Activated CD4-positive, alpha-beta memory T cell treated with anti-CD3 and anti-CD28 coated beads for 36 hours (primary cell): ENCODE measurements around the gene FHL5. TPM values are rescaled to one million over a fixed set of nuclear protein-coding genes. Genes with fewer than 3 reads are reported as not detected.
A peak's percentile ranks its signal among the peaks of the same experiment; 100 is the strongest.

Experiments used
- CTCF ChIA-PET: fragments of 350-600 bp; sonication (Branson Sonifier 250); formaldehyde crosslinking; loops from one replicate; lab custom pipeline; 2021; ENCODE audit warnings: antibody characterized with exemption, inconsistent platforms; lab: Charles Lee
- POLR2A ChIA-PET: fragments of 350-600 bp; sonication (Branson Sonifier 250); formaldehyde crosslinking; loops from one replicate; lab custom pipeline; 2021; ENCODE audit warnings: antibody characterized with exemption; lab: Charles Lee
- DNase-seq: peaks from one replicate; pipeline ENCODE4 v3.0.0-alpha.2; 2020
- H3K27ac Mint-ChIP-seq: one replicate; pipeline ENCODE4 v1.8.0; 2021; ENCODE audit warnings: mixed read lengths
- H3K27me3 Mint-ChIP-seq: one replicate; pipeline ENCODE4 v1.8.0; 2021; ENCODE audit warnings: mixed read lengths
- H3K36me3 Mint-ChIP-seq: one replicate; pipeline ENCODE4 v1.8.0; 2021; ENCODE audit warnings: mixed read lengths
- H3K4me1 Mint-ChIP-seq: one replicate; pipeline ENCODE4 v1.8.0; 2021; ENCODE audit warnings: low read depth, mixed read lengths
- H3K4me3 Mint-ChIP-seq: one replicate; pipeline ENCODE4 v1.8.0; 2021; ENCODE audit warnings: mild to moderate bottlenecking, mixed read lengths
- H3K9me3 Mint-ChIP-seq: one replicate; pipeline ENCODE4 v1.8.0; 2021; ENCODE audit warnings: mixed read lengths
- intact Hi-C: fragments of 100-400 bp; cut with micrococcal nuclease; formaldehyde crosslinking; loops from one replicate; pipeline ENCODE4 v1.15.1; 2023
- total RNA-seq, 2 experiments: library from RNA; stranded (reverse); gene quantifications; one replicate each; pipeline ENCODE4 v1.2.3, GENCODE V29; 2021

Gene FHL5, protein sequence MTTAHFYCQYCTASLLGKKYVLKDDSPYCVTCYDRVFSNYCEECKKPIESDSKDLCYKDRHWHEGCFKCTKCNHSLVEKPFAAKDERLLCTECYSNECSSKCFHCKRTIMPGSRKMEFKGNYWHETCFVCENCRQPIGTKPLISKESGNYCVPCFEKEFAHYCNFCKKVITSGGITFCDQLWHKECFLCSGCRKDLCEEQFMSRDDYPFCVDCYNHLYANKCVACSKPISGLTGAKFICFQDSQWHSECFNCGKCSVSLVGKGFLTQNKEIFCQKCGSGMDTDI
- total RNA-seq: not detected

GRCh38 chr6:96562886-96563285 lies at the start of gene FHL5:
Gene FHL5 (plus strand): TSS chr6:96563128. CDS start chr6:96603614, 40,486 bp downstream.
- ChIA-PET POLR2A (interaction anchor here (0.6 kb wide), 2 partner anchors 208 to 1199 kb away, joined by 3 read pairs; no protein-coding TSS in a partner anchor), CTCF (interaction anchor here (0.9 kb wide), 2 partner anchors 41 to 64 kb away, joined by 3 read pairs; no protein-coding TSS in a partner anchor)
- no peaks in the 10 kb centered on the region for H3K9me3 Mint-ChIP-seq
- intact Hi-C loops: no loop called here
- H3K27ac Mint-ChIP-seq: no peak within 1 kb of the TSS
- H3K36me3 Mint-ChIP-seq: no peaks in the 10 kb centered on the region
- H3K4me3 Mint-ChIP-seq: no peak within 1 kb of the TSS
- H3K27me3 Mint-ChIP-seq: peaks cover under 1% of the 10 kb centered on the region
- no peak for DNase-seq
- no peaks in the 10 kb centered on the region for H3K4me1 Mint-ChIP-seq

DNA sequence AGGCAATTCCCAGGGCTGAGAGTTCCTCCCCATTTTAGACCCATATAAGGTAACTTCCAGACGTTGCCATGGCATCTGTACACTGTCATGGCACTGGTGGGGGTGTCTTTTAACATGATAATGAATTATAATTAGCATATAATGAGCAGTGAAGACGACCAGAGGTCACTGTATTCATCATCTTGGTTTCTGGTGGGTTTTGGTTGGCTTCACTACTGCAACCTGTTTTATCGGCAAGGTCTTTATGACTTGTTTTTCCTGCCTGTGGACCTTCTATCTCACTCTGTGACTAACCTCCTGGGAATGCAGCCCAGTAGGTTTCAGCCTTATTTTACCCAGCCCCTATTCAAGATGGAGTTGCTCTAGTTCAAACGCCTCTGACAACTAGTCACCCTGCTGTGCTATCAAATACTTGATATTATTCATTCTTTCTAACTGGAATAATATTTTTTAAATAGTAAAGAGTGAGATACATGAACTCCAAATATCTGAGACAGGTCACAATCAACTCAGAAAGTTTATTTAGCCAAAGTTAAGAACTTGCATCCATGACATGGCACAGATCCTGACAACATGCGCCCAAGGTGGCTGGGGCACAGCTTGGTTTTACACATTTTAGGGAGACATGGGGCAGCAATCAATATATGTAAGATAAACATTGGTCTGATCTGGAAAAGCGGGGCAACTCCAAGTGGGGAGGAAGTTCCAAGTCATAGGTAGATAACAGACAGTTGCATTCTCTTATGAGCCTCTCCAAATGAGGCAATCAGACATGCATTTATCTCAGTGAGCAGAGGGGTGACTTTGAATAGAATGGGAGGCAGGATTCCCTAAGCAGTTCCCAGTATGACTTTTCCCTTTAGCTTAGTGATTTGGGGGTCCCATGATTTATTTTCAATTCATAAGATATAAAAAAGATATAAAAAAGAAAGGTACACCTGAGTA lies 42.5 kb upstream of the FHL5 start:
- intact Hi-C loops: loop anchor here (1.0 to 10.0 kb wide), 8 partner anchors 54 to 1088 kb away; partner anchors contain the start of genes KLHL32, MANEA, MMS22L and NDUFAF4
- Mint-ChIP-seq H3K27me3 (no peaks in the 10 kb centered on the region), H3K4me3 (peak overlapping the region; percentile 98), H3K4me1 (peaks cover 15% of the 10 kb centered on the region), H3K36me3 (peaks cover 5% of the 10 kb centered on the region), H3K27ac (peak overlapping the region; percentile 38), H3K9me3 (no peaks in the 10 kb centered on the region)
- POLR2A ChIA-PET: no interaction called here
- DNase-seq: no peak
- CTCF ChIA-PET: interaction anchor here (0.7 kb wide), 1 partner anchor 16 kb away, joined by 3 read pairs; no protein-coding TSS in a partner anchor

- intact Hi-C loops: loop anchor here (1.0 to 10.0 kb wide), 8 partner anchors 54 to 1089 kb away; partner anchors contain the start of genes KLHL32, MANEA, MMS22L and NDUFAF4
- no peak for DNase-seq
- Mint-ChIP-seq H3K27ac (peak overlapping the region; percentile 99), H3K4me1 (peaks cover 15% of the 10 kb centered on the region), H3K9me3 (no peaks in the 10 kb centered on the region), H3K27me3 (no peaks in the 10 kb centered on the region), H3K36me3 (peaks cover 6% of the 10 kb centered on the region), H3K4me3 (peak overlapping the region; percentile 98)
- POLR2A ChIA-PET: no interaction called here
- CTCF ChIA-PET: interaction anchor here (0.7 kb wide), 1 partner anchor 17 kb away, joined by 3 read pairs; no protein-coding TSS in a partner anchor
Observed at GRCh38 chr6:96521306-96521643, 41.7 kb upstream of the FHL5 start.

DNA sequence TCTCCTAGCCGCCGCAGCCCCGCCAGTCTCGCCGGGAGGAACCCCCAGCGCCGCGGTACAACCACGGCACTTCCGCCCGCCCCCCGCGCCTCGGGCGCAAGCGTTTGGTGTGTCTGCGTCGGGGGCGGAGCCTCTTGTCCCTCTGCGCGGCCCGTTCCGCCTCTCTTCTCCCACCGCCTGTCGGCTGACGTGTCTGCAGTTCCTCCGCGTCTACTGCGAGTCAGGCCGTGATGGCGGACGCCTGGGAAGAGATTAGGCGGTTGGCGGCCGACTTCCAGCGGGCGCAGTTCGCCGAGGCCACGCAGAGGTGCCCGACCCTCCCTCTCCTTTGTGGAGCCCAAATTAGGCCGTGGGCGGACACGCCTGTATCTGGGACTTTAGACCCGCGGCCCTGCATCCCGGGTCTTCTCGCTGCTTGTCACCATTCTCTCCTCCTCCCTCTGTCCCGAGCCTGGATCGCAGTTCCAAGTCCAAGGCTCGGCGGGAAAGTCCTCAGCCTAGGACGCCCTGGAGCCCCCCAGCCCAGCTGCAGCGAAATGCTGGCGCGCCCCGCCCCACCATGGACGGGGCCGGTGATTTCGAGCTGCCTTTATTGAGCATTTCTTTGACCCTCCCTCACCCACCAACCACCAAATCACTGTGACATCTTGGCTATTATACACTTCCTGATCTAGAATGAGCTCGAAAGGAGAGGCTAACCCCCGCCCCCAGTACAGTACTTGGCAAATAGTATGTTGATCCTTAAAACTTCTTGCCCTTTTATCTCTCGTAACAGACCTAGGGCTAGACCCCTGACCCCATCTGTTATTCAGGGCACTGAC lies 41.1 kb upstream of the FHL5 start, which contains the start of gene UFL1:
Gene UFL1 (plus strand): TSS at position 163 of the 821 bp plus-strand sequence. CDS start 68 bp downstream, at position 231.
- CTCF ChIA-PET: interaction anchor here (0.7 kb wide), 1 partner anchor 18 kb away, joined by 3 read pairs; no protein-coding TSS in a partner anchor
- Mint-ChIP-seq H3K27me3 (no peaks in the 10 kb centered on the region), H3K4me1 (peaks cover 16% of the 10 kb centered on the region), H3K36me3 (peaks cover 8% of the 10 kb centered on the region), H3K27ac (peak within 1 kb of the TSS; percentile 99), H3K9me3 (no peaks in the 10 kb centered on the region), H3K4me3 (peak within 1 kb of the TSS; percentile 98)
- intact Hi-C loops: loop anchor here (1.0 to 10.0 kb wide), 9 partner anchors 55 to 1090 kb away; partner anchors contain the start of genes GPR63, KLHL32, MANEA and MMS22L
- POLR2A ChIA-PET: interaction anchor here (0.6 to 1.1 kb wide), 3 partner anchors 10 to 385 kb away, joined by 3 to 4 read pairs (median 3); partner anchors contain the start of gene GPR63
- peak; percentile 94 for DNase-seq

GRCh38 chr6:96522465-96523009 lies 40.4 kb upstream of the FHL5 start:
- Mint-ChIP-seq H3K27me3 (no peaks in the 10 kb centered on the region), H3K36me3 (peaks cover 12% of the 10 kb centered on the region), H3K4me3 (peak overlapping the region; percentile 98), H3K9me3 (no peaks in the 10 kb centered on the region), H3K27ac (peak overlapping the region; percentile 99), H3K4me1 (peaks cover 16% of the 10 kb centered on the region)
- peak; percentile 16 for DNase-seq
- CTCF ChIA-PET: no interaction called here
- POLR2A ChIA-PET: interaction anchor here (0.6 to 1.1 kb wide), 3 partner anchors 11 to 385 kb away, joined by 3 to 4 read pairs (median 3); partner anchors contain the start of gene GPR63
- intact Hi-C loops: loop anchor here (2.0 to 10.0 kb wide), 4 partner anchors 314 to 1090 kb away; partner anchors contain the start of gene GPR63

GRCh38 chr6:96528193-96528592 lies 34.7 kb upstream of the FHL5 start:
- ChIA-PET POLR2A (interaction anchor here (0.8 kb wide), 1 partner anchor 309 kb away, joined by 3 read pairs; the partner anchor contains the start of gene GPR63), CTCF (interaction anchor here (0.7 to 0.8 kb wide), 2 partner anchors 78 to 532 kb away, joined by 3 read pairs; no protein-coding TSS in a partner anchor)
- DNase-seq: no peak
- Mint-ChIP-seq H3K9me3 (no peaks in the 10 kb centered on the region), H3K4me3 (no peak overlapping the region), H3K4me1 (peaks cover 20% of the 10 kb centered on the region), H3K27me3 (no peaks in the 10 kb centered on the region), H3K36me3 (peaks cover 40% of the 10 kb centered on the region), H3K27ac (no peak overlapping the region)
- intact Hi-C loops: loop anchor here (10.0 kb wide), 1 partner anchor 527 kb away; no protein-coding TSS in a partner anchor

DNA sequence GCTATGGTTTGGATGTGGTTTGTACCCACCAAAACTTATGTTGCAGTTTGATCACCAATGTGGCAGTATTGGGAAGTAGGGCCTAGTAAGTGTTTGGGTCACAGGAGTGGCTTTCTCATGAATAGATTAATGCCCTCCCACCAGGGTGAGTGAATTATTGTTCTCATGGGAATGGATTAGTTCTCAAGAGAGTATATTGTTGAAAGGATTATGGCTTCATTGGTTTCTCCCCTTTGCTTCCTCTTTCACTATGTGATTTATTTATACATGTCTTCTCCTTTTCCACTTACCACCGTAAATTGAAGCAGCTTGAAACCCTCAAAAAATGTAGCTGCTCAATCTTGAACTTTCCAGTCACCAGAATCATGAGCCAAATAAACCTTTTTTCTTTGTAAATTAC lies 30.5 kb upstream of the FHL5 start:
- DNase-seq: no peak
- ChIA-PET CTCF (no interaction called here), POLR2A (no interaction called here)
- Mint-ChIP-seq H3K4me1 (peaks cover 15% of the 10 kb centered on the region), H3K4me3 (no peak overlapping the region), H3K27ac (no peak overlapping the region), H3K27me3 (no peaks in the 10 kb centered on the region), H3K9me3 (no peaks in the 10 kb centered on the region), H3K36me3 (peaks cover 41% of the 10 kb centered on the region)
- intact Hi-C loops: no loop called here

DNA sequence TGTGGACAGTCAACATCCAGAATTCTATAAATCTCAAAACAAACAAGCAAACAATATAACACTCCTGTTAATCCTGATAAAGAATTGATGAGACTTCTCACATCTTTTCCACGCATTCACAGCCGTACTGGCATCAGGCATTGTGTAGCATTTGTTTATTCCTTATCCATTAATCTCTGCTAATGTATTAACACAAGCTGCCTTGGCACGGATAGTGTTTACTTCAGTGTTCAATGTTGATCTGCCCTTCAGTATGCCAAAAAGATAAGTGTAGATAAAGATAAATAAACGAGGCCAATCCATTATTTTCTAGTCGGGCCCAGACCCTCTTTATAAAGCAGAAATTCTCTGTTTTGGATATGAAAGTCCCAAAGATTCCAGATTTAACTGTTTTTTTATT lies 25.2 kb upstream of the FHL5 start:
- H3K36me3 Mint-ChIP-seq: peaks cover 30% of the 10 kb centered on the region
- H3K4me3 Mint-ChIP-seq: no peak overlapping the region
- DNase-seq: no peak
- ChIA-PET POLR2A (no interaction called here), CTCF (no interaction called here)
- intact Hi-C loops: no loop called here
- H3K4me1 Mint-ChIP-seq: no peaks in the 10 kb centered on the region
- no peaks in the 10 kb centered on the region for H3K9me3 Mint-ChIP-seq
- no peak overlapping the region for H3K27ac Mint-ChIP-seq
- H3K27me3 Mint-ChIP-seq: no peaks in the 10 kb centered on the region

- Mint-ChIP-seq H3K4me1 (no peaks in the 10 kb centered on the region), H3K36me3 (peaks cover 39% of the 10 kb centered on the region), H3K9me3 (no peaks in the 10 kb centered on the region), H3K4me3 (no peak overlapping the region), H3K27ac (no peak overlapping the region), H3K27me3 (no peaks in the 10 kb centered on the region)
- ChIA-PET CTCF (interaction anchor here (0.6 kb wide), 1 partner anchor 9 kb away, joined by 3 read pairs; no protein-coding TSS in a partner anchor), POLR2A (no interaction called here)
- intact Hi-C loops: loop anchor here (5.0 kb wide), 1 partner anchor 355 kb away; the partner anchor contains the start of gene NDUFAF4
- no peak for DNase-seq
Observed at GRCh38 chr6:96542702-96543101, 20.2 kb upstream of the FHL5 start.

- no peak overlapping the region for H3K4me3 Mint-ChIP-seq
- ChIA-PET POLR2A (no interaction called here), CTCF (interaction anchor here (2.7 kb wide), 1 partner anchor 513 kb away, joined by 11 read pairs; no protein-coding TSS in a partner anchor)
- intact Hi-C loops: no loop called here
- H3K27ac Mint-ChIP-seq: no peak overlapping the region
- peaks cover 40% of the 10 kb centered on the region for H3K36me3 Mint-ChIP-seq
- no peaks in the 10 kb centered on the region for H3K4me1 Mint-ChIP-seq
- no peaks in the 10 kb centered on the region for H3K27me3 Mint-ChIP-seq
- DNase-seq: no peak
- no peaks in the 10 kb centered on the region for H3K9me3 Mint-ChIP-seq
Observed at GRCh38 chr6:96545882-96546281, 17.0 kb upstream of the FHL5 start.
